ENCODE results near the gene MRGPRF.

- TF ChIP-seq CTCF (IDR thresholded peaks at IDR 0.05) (no peak), POLR2A (IDR thresholded peaks at IDR 0.05) (no peak)
Observed at GRCh38 chr11:68959465-68960293, 53.4 kb downstream of the MRGPRF start.
